HL-60 (cell line): ENCODE measurements around the gene BMPER.

Experiments used
- CTCF ChIP-seq: IDR thresholded peaks from one replicate; pipeline ENCODE4 v1.5.1; 2011; ENCODE audit warnings: low read length, control low read depth, inconsistent platforms; ENCODE audit not compliant: insufficient read depth
- REST ChIP-seq: IDR thresholded peaks from 2 replicates; pipeline ENCODE4 v1.6.1; 2012; ENCODE audit warnings: low read depth; ENCODE audit not compliant: insufficient replicate concordance

GRCh38 chr7:33934391-33934790 is 29.1 kb downstream of the BMPER start:
- TF ChIP-seq CTCF: no peak
- no peak for TF ChIP-seq REST
